NB4 (cell line): Measurements from ENCODE around the gene VPS35.

Experiments
- MYC ChIP-seq: IDR thresholded peaks from 2 replicates; pipeline ENCODE4 v1.6.1; 2011; ENCODE audit warnings: low read depth, low read length
- POLR2A ChIP-seq: IDR thresholded peaks from 2 replicates; pipeline ENCODE4 v1.6.1; 2011; ENCODE audit warnings: mild to moderate bottlenecking; ENCODE audit not compliant: insufficient read length; ENCODE audit errors: extremely low read depth
- TF ChIP-seq, protein P1 (sequence below): IDR thresholded peaks from one replicate; pipeline ENCODE4 v1.5.1; 2012; ENCODE audit warnings: low read depth, low read length
- TF ChIP-seq, protein P2 (sequence below): IDR thresholded peaks from 2 replicates; pipeline ENCODE4 v1.6.1; 2011; ENCODE audit warnings: low read depth, low read length

DNA sequence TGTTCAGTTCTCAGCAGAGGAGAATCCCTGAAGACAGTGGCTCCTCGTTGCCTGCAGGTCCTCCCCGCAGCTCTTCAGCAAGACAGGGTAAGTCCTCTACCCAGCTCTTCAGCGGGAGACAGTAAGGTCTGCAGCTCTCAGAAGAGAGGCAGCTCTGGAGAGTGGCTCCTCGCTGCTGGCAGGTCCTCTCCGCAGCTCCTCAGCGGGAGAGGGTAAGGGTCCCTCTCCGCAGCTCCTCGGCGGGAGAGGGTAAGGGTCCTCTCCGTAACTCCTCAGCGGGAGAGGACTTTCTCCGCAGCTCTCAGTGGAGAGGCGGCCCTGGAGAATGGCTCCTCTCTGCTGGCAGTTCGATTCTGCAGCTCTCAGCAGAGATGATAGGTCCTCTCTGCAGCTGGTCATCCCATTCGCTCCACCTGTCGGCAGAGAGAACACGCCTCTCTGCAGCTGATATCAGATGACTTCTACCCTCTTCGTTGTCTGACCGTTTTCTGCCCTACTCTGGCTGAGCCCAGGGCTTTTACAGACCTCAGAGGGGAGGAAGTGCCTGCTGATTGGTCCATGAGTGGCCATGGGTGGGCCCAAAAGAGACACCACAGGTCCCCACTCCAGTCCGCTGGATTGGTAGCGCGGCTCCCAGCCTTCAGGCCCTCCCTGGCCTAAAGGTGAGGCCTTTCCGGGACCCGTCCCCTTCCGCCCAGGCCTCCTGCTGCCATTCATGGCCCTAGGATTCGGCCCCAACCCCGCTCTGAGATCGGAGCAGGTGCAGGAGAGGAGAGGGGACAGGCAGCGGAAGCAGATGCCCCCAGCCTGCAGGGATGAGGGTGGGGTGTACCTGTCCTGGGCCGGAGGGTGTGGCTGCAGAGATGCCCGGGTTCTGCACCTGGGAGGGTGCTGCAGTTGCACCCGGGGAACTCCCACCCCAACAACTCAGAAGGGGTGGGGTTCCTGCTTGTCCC is 55.9 kb downstream of the VPS35 start:
- TF ChIP-seq, protein P1, sequence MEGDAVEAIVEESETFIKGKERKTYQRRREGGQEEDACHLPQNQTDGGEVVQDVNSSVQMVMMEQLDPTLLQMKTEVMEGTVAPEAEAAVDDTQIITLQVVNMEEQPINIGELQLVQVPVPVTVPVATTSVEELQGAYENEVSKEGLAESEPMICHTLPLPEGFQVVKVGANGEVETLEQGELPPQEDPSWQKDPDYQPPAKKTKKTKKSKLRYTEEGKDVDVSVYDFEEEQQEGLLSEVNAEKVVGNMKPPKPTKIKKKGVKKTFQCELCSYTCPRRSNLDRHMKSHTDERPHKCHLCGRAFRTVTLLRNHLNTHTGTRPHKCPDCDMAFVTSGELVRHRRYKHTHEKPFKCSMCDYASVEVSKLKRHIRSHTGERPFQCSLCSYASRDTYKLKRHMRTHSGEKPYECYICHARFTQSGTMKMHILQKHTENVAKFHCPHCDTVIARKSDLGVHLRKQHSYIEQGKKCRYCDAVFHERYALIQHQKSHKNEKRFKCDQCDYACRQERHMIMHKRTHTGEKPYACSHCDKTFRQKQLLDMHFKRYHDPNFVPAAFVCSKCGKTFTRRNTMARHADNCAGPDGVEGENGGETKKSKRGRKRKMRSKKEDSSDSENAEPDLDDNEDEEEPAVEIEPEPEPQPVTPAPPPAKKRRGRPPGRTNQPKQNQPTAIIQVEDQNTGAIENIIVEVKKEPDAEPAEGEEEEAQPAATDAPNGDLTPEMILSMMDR = no peak
- TF ChIP-seq, protein P2, sequence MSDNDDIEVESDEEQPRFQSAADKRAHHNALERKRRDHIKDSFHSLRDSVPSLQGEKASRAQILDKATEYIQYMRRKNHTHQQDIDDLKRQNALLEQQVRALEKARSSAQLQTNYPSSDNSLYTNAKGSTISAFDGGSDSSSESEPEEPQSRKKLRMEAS = no peak
- TF ChIP-seq POLR2A (no peak), MYC (no peak)
